DND-41 (cell line): Measurements from ENCODE around the gene PDLIM7.

Experiments
- CTCF ChIP-seq: IDR thresholded peaks from 2 replicates; pipeline ENCODE4 v1.5.1; 2012; ENCODE audit warnings: borderline replicate concordance, low read length, moderate library complexity, mild to moderate bottlenecking; ENCODE audit not compliant: poor library complexity, severe bottlenecking; ENCODE audit errors: extremely low read depth
- EZH2 ChIP-seq: IDR thresholded peaks from 3 replicates; pipeline ENCODE4 v1.6.1; 2012; ENCODE audit warnings: borderline replicate concordance, low read depth, mild to moderate bottlenecking, moderate library complexity, low read length, inconsistent platforms; ENCODE audit not compliant: severe bottlenecking

DNA sequence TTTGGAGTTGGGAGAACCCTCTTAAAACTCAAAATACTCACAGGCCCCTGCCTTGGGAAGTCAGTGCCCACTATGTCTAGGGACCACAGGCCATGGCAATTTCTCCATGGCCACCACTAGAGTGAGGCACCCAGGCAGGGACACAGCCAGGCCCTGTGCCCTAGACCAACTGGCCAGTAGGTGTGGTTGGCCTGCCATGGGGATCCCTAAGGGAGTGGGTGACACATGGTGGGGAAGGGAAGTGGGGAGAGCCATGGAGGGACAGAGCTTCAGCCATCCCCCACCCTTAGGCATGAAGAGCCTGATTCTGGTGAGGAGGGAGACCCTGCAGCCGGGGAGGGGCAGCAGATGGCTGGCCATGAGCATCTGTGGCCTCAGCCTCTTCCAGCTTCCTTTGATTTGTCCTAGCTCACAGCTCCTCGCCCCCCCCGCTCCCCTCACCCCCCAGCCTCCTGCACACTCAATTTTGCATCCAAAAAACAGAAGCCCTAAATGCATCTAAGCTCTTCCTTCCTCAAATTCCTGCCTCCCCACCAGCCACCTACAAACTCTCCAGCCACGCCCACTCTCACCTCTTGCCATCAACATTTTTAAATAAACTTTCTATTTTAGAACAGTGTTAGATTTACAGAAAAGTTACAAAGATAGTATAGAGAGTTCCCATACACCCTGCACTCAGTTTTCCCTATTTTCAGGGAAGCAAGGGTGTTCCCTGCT, 22.4 kb downstream of the PDLIM7 start:
- TF ChIP-seq CTCF (no peak), EZH2 (no peak)
